HCT116 (cell line): Measurements from ENCODE around the gene CTTNBP2.

Source experiments
- CTCF ChIP-seq, 3 experiments: fragments of 200-600 bp in 1 of 3; sonication (generic) in 1 of 3; IDR thresholded peaks in 2 of 3; conservative IDR thresholded peaks in 1 of 3; 2 replicates each; pipeline ENCODE4 v1.5.1; 2012 to 2017; ENCODE audit warnings: low read depth in 2 of 3, low read length in 2 of 3, antibody characterized with exemption in 1 of 3, borderline replicate concordance in 1 of 3, control low read depth in 1 of 3, mild to moderate bottlenecking in 1 of 3, mixed read lengths in 1 of 3, mixed run types in 1 of 3, moderate library complexity in 1 of 3; ENCODE audit not compliant: insufficient read depth in 1 of 3
- EGR1 ChIP-seq: IDR thresholded peaks from 2 replicates; pipeline ENCODE4 v1.6.1; 2012; ENCODE audit warnings: low read depth
- MAX ChIP-seq: IDR thresholded peaks from 2 replicates; pipeline ENCODE4 v1.6.1; 2012
- POLR2AphosphoS5 ChIP-seq: IDR thresholded peaks from 2 replicates; pipeline ENCODE4 v1.6.1; 2011; ENCODE audit warnings: mild to moderate bottlenecking, low read depth, low read length, moderate library complexity
- YY1 ChIP-seq: IDR thresholded peaks from 2 replicates; pipeline ENCODE4 v1.6.1; 2011; ENCODE audit warnings: low read length, low read depth, moderate library complexity, mild to moderate bottlenecking; ENCODE audit not compliant: insufficient replicate concordance; ENCODE audit errors: extremely low read depth
- ZBTB33 ChIP-seq: IDR thresholded peaks from 2 replicates; pipeline ENCODE4 v1.6.1; 2011; ENCODE audit warnings: mild to moderate bottlenecking, low read length, moderate library complexity; ENCODE audit not compliant: insufficient replicate concordance; ENCODE audit errors: extremely low read depth

DNA sequence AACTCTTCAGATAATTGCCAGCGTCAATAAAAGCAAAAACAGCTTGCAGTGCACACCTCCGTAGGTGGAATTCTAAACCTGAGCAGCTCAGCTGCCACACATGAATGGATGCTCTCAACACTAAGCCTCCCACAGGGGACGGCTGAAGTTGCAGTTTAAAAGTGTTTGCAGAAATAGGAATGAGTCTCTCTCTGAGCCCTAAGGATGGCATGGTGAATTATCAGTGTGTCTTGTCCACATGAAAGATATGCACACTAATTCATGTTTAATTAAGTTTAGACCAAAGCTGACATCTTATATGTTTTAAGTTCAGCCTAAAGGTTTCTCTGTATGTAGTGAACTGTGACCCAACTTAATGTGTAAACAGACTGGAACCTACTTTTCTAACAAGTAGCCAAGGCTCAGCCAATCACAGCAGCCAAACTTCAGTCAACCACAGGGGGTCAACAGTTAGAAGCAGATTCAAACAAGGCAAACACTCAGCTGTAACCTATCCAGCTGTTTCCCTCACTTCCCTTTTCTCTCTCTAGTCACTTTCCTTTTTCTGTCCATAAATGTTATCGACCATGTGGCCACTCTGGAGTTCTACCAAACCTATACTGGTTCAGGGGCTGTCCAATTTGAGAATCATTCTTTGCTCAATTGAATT, 38.1 kb downstream of the CTTNBP2 start:
- no peak for TF ChIP-seq ZBTB33
- TF ChIP-seq CTCF (IDR thresholded peaks at IDR 0.05 in 2 of 3, conservative IDR thresholded peaks at IDR 0.05 in 1 of 3; ENCODE audit: borderline replicate concordance in 1 of 3, insufficient read depth in 1 of 3, low read depth in 2 of 3, low read length in 2 of 3): no peak
- no peak for TF ChIP-seq EGR1
- TF ChIP-seq POLR2AphosphoS5: no peak
- no peak for TF ChIP-seq MAX
- no peak for TF ChIP-seq YY1
